Stomach (tissue), 9 donors: Measurements from ENCODE around the gene ADAM22. TPM values are rescaled to one million over a fixed set of nuclear protein-coding genes. Genes with fewer than 3 reads are reported as not detected.

Source experiments
- DNase-seq, 2 donors: peaks; one replicate each; pipeline versions ENCODE4 v3.0.0 to v3.0.0-alpha.2; 2013 to 2019
- H3K27ac ChIP-seq, 5 donors: fragments of 200-600 bp in 4 of 5; sonication (generic) in 4 of 5; one replicate each; pipeline ENCODE4 v1.5.1; 2013 to 2019; ENCODE audit warnings: mild to moderate bottlenecking in 1 of 5, moderate library complexity in 1 of 5
- H3K27me3 ChIP-seq, 3 donors: fragments of 200-600 bp; sonication (generic); one replicate each; pipeline ENCODE4 v1.5.1; 2017 to 2019; ENCODE audit warnings: mixed run types in 1 of 3
- H3K36me3 ChIP-seq, 4 donors: fragments of 200-600 bp; sonication (generic); 1 replicate in 3 of 4; 2 replicates in 1 of 4; pipeline ENCODE4 v1.5.1; 2016 to 2019
- H3K4me1 ChIP-seq, 4 donors: fragments of 200-600 bp; sonication (generic); one replicate each; pipeline ENCODE4 v1.5.1; 2016 to 2019
- H3K4me3 ChIP-seq, 4 donors: fragments of 200-600 bp; sonication (generic) in 3 of 4; one replicate each; pipeline ENCODE4 v1.5.1; 2016 to 2019; ENCODE audit warnings: mild to moderate bottlenecking in 1 of 4
- H3K9me3 ChIP-seq, 4 donors: fragments of 200-600 bp; sonication (generic); one replicate each; pipeline ENCODE4 v1.5.1; 2016 to 2019
- CTCF ChIP-seq, 7 experiments: fragments of 450-650 bp in 4 of 7; fragments of 200-600 bp in 3 of 7; sonication (generic) in 3 of 7; IDR thresholded peaks; one replicate each; pipeline ENCODE4 v1.5.1; 2016 to 2019; ENCODE audit warnings: antibody characterized with exemption in 7 of 7, control low read depth in 2 of 7, mild to moderate bottlenecking in 1 of 7
- EP300 ChIP-seq: sonication (generic); formaldehyde crosslinking; IDR thresholded peaks from one replicate; pipeline ENCODE4 v1.6.1; 2017; ENCODE audit warnings: antibody characterized with exemption
- POLR2A ChIP-seq, 4 donors: fragments of 450-650 bp; IDR thresholded peaks; one replicate each; pipeline ENCODE4 v1.6.1; 2016; ENCODE audit warnings: antibody characterized with exemption in 4 of 4, control low read depth in 2 of 4, mild to moderate bottlenecking in 1 of 4, moderate library complexity in 1 of 4
- POLR2AphosphoS5 ChIP-seq, 3 donors: sonication (generic); formaldehyde crosslinking; IDR thresholded peaks; one replicate each; pipeline ENCODE4 v1.6.1; 2016; ENCODE audit warnings: antibody characterized with exemption in 3 of 3
- WGBS, 5 donors: extraction: QIAGEN DNeasy Blood & Tissue Kit in 3 of 5; methylation state at CpG; one replicate each; pipeline versions ENCODE4 v1.1.5 to v1.1.7; 2013 to 2018; 5-methylcytosine and 5-hydroxymethylcytosine counted together
- intact Hi-C: fragments of 100-400 bp; cut with DNase I; formaldehyde crosslinking; loops from one replicate; pipeline ENCODE4 v1.15.1; 2023; ENCODE audit warnings: low total_unique reads
- polyA plus RNA-seq, 3 donors: library from polyadenylated mRNA; stranded (reverse); fragments of 200-250 nt; gene quantifications; one replicate each; pipeline ENCODE4 v1.2.3, GENCODE V29; 2013
- total RNA-seq, 5 donors: library from RNA; depleted of rRNA; stranded (reverse); fragments of >200 nt; gene quantifications; one replicate each; pipeline versions ENCODE4 v1.1.0 to v1.2.3, GENCODE V29; 2014 to 2016
- donor health status: healthy with polysubstance abuse.
- donor health status: Bipolar disorder and iron deficiency.
- donor health status: healthy.

Gene ADAM22
- total and polyA plus RNA-seq, 8 donors = 0.06 to 16.8 (median 0.29) TPM; not detected in 1

- Histone ChIP-seq H3K27me3 (no peaks in the 10 kb centered on the region), H3K4me3 (no peak overlapping the region), H3K36me3 (no peaks in the 10 kb centered on the region), H3K27ac (no peak overlapping the region), H3K9me3 (no peaks in the 10 kb centered on the region), H3K4me1 (peaks cover 0 to 5% (median 0%) of the 10 kb centered on the region in 4 donors)
- 22 to 58% (median 53%) methylated on average over 1 of the region's 1 CpG for WGBS, 5 donors
- intact Hi-C loops = no loop called here
- no peak for DNase-seq
- TF ChIP-seq POLR2A (IDR thresholded peaks at IDR 0.05) (no peak), EP300 (no peak), POLR2AphosphoS5 (IDR thresholded peaks at IDR 0.05) (no peak), CTCF (IDR thresholded peaks at IDR 0.05) (no peak)
Measured at GRCh38 chr7:88089561-88089960, 155.5 kb downstream of the ADAM22 start.

- DNase-seq = no peak
- Histone ChIP-seq H3K9me3 (no peaks in the 10 kb centered on the region), H3K27ac (no peak overlapping the region), H3K4me1 (peaks cover 0 to 5% (median 0%) of the 10 kb centered on the region in 4 donors), H3K36me3 (no peaks in the 10 kb centered on the region), H3K27me3 (no peaks in the 10 kb centered on the region), H3K4me3 (no peak overlapping the region)
- intact Hi-C loops = no loop called here
- 63 to 80% (median 79%) methylated on average over 1 of the region's 1 CpG for WGBS, 5 donors
- TF ChIP-seq CTCF (IDR thresholded peaks at IDR 0.05) = no peak
- no peak for TF ChIP-seq POLR2A (IDR thresholded peaks at IDR 0.05)
- TF ChIP-seq EP300 = no peak
- TF ChIP-seq POLR2AphosphoS5 (IDR thresholded peaks at IDR 0.05) = no peak
Measured at GRCh38 chr7:88090240-88090639, 156.2 kb downstream of the ADAM22 start.

GRCh38 chr7:88090671-88091070 lies 156.6 kb downstream of the ADAM22 start:
- Histone ChIP-seq H3K27me3 (no peaks in the 10 kb centered on the region), H3K4me1 (peaks cover 0 to 5% (median 0%) of the 10 kb centered on the region in 4 donors), H3K27ac (no peak overlapping the region), H3K9me3 (no peaks in the 10 kb centered on the region), H3K36me3 (no peaks in the 10 kb centered on the region), H3K4me3 (no peak overlapping the region)
- WGBS, 5 donors = 26 to 50% (median 33%) methylated on average over 2 of the region's 2 CpGs
- TF ChIP-seq EP300 = no peak
- no peak for TF ChIP-seq POLR2AphosphoS5 (IDR thresholded peaks at IDR 0.05)
- TF ChIP-seq POLR2A (IDR thresholded peaks at IDR 0.05) = no peak
- no peak for TF ChIP-seq CTCF (IDR thresholded peaks at IDR 0.05)
- intact Hi-C loops = no loop called here
- DNase-seq = no peak

GRCh38 chr7:88091988-88092675 lies 158.1 kb downstream of the ADAM22 start:
- TF ChIP-seq POLR2A (IDR thresholded peaks at IDR 0.05) (no peak), POLR2AphosphoS5 (IDR thresholded peaks at IDR 0.05) (no peak), CTCF (IDR thresholded peaks at IDR 0.05) (no peak), EP300 (no peak)
- 81 to 90% (median 87%) methylated on average over 3 of the region's 3 CpGs for WGBS, 5 donors
- intact Hi-C loops = no loop called here
- H3K4me1 ChIP-seq = peaks cover 0 to 5% (median 0%) of the 10 kb centered on the region in 4 donors
- no peaks in the 10 kb centered on the region for H3K36me3 ChIP-seq
- H3K27ac ChIP-seq = no peak overlapping the region
- H3K27me3 ChIP-seq = no peaks in the 10 kb centered on the region
- no peak overlapping the region for H3K4me3 ChIP-seq
- DNase-seq = no peak
- no peaks in the 10 kb centered on the region for H3K9me3 ChIP-seq
